ENCODE data around the gene PLAU. TPM values are rescaled to one million over a fixed set of nuclear protein-coding genes. Genes with fewer than 3 reads are reported as not detected.
"Not testable (repeated sequence)": the region's sequence is repeated elsewhere in the genome, so short reads cannot be mapped to it uniquely, and the experiment has no call there.

PLAU gene
- total RNA-seq, 1 experiment from 2014 or later = 8.3 TPM

DNA sequence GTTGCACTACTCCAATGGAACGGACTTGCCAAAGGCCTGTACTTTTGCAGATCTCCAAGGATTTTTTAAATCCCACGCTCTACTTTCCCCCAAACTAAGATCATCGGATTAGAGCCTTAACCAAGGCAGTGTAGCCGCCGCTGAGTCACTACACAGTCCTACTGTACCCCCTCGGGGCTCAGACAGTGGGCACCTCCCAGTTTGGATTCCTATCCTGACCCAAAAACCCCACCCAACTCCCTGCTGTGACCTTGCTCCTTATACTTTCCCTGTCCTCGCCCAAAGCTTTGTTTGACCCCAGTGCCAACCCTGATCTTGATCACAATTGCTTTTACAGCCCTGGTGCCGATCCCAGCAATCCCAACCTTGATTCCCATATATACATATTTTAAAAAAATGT, 17.5 kb upstream of the PLAU start:
- Histone ChIP-seq H3K4me3 (ENCODE audit: low read depth, low read length, poor library complexity, severe bottlenecking) (no peak overlapping the region), H3K4me1 (ENCODE audit: insufficient read depth, low read length, poor library complexity, severe bottlenecking) (peaks cover 15% of the 10 kb centered on the region), H3K9me3 (ENCODE audit: low read depth, low read length, poor library complexity, severe bottlenecking) (no peaks in the 10 kb centered on the region), H3K36me3 (ENCODE audit: insufficient read depth, low read length, poor library complexity, severe bottlenecking) (no peaks in the 10 kb centered on the region), H3K27me3 (replicated peaks; ENCODE audit: insufficient read depth, low read depth, low read length, poor library complexity) (no peaks in the 10 kb centered on the region), H3K27ac (ENCODE audit: low read depth, low read length, poor library complexity, severe bottlenecking) (no peak overlapping the region)
- no TSS peak for BruUV-seq (replicated peaks)
- ChIA-PET CTCF (interaction anchor here (0.5 to 1.1 kb wide), 2 partner anchors 13 to 346 kb away, joined by 3 read pairs; no protein-coding TSS in a partner anchor), POLR2A (ENCODE audit: low non-redundant PET) (no interaction called here)
- DNase-seq (ENCODE audit: low spot score) = no peak
- intact Hi-C loops (cut with micrococcal nuclease; ENCODE audit: unreplicated experiment) = no loop called here
- TF ChIP-seq, protein P1, sequence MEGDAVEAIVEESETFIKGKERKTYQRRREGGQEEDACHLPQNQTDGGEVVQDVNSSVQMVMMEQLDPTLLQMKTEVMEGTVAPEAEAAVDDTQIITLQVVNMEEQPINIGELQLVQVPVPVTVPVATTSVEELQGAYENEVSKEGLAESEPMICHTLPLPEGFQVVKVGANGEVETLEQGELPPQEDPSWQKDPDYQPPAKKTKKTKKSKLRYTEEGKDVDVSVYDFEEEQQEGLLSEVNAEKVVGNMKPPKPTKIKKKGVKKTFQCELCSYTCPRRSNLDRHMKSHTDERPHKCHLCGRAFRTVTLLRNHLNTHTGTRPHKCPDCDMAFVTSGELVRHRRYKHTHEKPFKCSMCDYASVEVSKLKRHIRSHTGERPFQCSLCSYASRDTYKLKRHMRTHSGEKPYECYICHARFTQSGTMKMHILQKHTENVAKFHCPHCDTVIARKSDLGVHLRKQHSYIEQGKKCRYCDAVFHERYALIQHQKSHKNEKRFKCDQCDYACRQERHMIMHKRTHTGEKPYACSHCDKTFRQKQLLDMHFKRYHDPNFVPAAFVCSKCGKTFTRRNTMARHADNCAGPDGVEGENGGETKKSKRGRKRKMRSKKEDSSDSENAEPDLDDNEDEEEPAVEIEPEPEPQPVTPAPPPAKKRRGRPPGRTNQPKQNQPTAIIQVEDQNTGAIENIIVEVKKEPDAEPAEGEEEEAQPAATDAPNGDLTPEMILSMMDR (conservative IDR thresholded peaks at IDR 0.05; ENCODE audit: low read depth, low read length) = no peak
- TF ChIP-seq EZH2 (IDR thresholded peaks at IDR 0.05; ENCODE audit: borderline replicate concordance, low read depth, low read length, poor library complexity, severe bottlenecking) = no peak

DNA sequence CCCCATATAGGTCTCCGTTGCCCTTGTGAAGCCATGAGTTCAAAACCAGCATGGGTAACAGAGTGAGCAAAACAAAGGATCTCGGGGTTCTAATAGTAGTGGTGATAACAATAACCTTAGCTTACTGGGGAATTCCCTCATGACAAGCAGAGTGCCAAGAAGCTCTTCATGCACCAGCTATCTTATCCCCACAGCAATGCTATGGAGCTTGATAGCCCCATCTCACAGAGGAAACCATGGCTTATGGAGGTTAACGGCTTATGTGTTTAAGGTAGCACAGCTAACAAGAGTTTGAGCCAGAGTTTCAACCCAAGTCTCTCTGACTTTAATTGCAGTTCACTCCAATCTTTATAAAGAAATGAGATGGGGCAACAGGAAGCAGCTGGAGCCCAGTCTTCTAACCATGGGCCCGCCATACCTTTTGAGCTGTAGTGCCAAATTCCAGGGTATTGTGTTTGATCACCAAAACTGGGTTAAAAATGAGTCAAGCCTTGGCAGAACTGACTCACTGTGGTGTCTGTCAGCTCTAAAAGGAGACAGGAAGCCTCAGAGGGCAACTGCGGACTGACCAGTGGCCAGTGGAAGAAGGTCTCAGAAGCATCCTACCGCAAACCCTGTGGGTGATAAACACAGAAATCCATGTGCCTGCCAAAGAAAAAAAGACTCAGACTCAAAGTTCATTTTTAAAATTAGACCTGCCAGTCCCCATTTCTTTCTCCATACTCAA, 16.5 kb upstream of the PLAU start:
- BruUV-seq (replicated peaks) = no TSS peak
- Histone ChIP-seq H3K4me1 (ENCODE audit: insufficient read depth, low read length, poor library complexity, severe bottlenecking) (peaks cover 6% of the 10 kb centered on the region), H3K4me3 (ENCODE audit: low read depth, low read length, poor library complexity, severe bottlenecking) (no peak overlapping the region), H3K36me3 (ENCODE audit: insufficient read depth, low read length, poor library complexity, severe bottlenecking) (no peaks in the 10 kb centered on the region), H3K27ac (ENCODE audit: low read depth, low read length, poor library complexity, severe bottlenecking) (no peak overlapping the region), H3K27me3 (replicated peaks; ENCODE audit: insufficient read depth, low read depth, low read length, poor library complexity) (no peaks in the 10 kb centered on the region), H3K9me3 (ENCODE audit: low read depth, low read length, poor library complexity, severe bottlenecking) (no peaks in the 10 kb centered on the region)
- intact Hi-C loops (cut with micrococcal nuclease; ENCODE audit: unreplicated experiment) = no loop called here
- ChIA-PET POLR2A (ENCODE audit: low non-redundant PET) (no interaction called here), CTCF (interaction anchor here (1.1 kb wide), 1 partner anchor 14 kb away, joined by 3 read pairs; no protein-coding TSS in a partner anchor)
- TF ChIP-seq, protein P1 (conservative IDR thresholded peaks at IDR 0.05; ENCODE audit: low read depth, low read length) = no peak
- no peak for TF ChIP-seq EZH2 (IDR thresholded peaks at IDR 0.05; ENCODE audit: borderline replicate concordance, low read depth, low read length, poor library complexity, severe bottlenecking)
- no peak for DNase-seq (ENCODE audit: low spot score)

DNA sequence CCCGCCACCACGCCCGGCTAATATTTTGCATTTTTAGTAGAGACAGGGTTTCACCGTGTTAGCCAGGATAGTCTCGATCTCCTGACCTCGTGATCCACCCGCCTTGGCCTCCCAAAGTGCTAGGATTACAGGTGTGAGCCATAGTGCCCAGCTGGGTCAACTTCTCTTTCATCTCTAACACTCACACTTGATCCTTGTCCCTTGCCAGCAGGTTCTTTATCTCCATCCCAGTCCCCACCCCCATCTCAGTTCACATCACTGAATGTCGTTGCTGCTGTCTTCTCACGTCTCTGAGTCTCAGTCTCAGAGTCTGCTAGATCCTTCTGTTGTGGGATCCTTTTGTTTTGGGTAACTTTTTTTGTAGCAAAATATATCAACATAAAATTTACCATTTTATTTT, 15.6 kb upstream of the PLAU start:
- H3K36me3 ChIP-seq (ENCODE audit: insufficient read depth, low read length, poor library complexity, severe bottlenecking); DNase-seq (ENCODE audit: low spot score); H3K27ac ChIP-seq (ENCODE audit: low read depth, low read length, poor library complexity, severe bottlenecking); BruUV-seq (replicated peaks); CTCF ChIA-PET; H3K4me1 ChIP-seq (ENCODE audit: insufficient read depth, low read length, poor library complexity, severe bottlenecking); H3K9me3 ChIP-seq (ENCODE audit: low read depth, low read length, poor library complexity, severe bottlenecking); H3K4me3 ChIP-seq (ENCODE audit: low read depth, low read length, poor library complexity, severe bottlenecking); POLR2A ChIA-PET (ENCODE audit: low non-redundant PET); H3K27me3 ChIP-seq (replicated peaks; ENCODE audit: insufficient read depth, low read depth, low read length, poor library complexity); intact Hi-C loops (cut with micrococcal nuclease; ENCODE audit: unreplicated experiment): not testable (repeated sequence)

GRCh38 chr10:73897693-73898092, 13.2 kb upstream of the PLAU start:
- POLR2A ChIA-PET (ENCODE audit: low non-redundant PET) = no interaction called here
- CTCF ChIA-PET = no interaction called here
- no peaks in the 10 kb centered on the region for H3K36me3 ChIP-seq (ENCODE audit: insufficient read depth, low read length, poor library complexity, severe bottlenecking)
- TF ChIP-seq EZH2 (IDR thresholded peaks at IDR 0.05; ENCODE audit: borderline replicate concordance, low read depth, low read length, poor library complexity, severe bottlenecking) = no peak
- TF ChIP-seq, protein P1 (conservative IDR thresholded peaks at IDR 0.05; ENCODE audit: low read depth, low read length) = no peak
- no peak for DNase-seq (ENCODE audit: low spot score)
- no peaks in the 10 kb centered on the region for H3K27me3 ChIP-seq (replicated peaks; ENCODE audit: insufficient read depth, low read depth, low read length, poor library complexity)
- intact Hi-C loops (cut with micrococcal nuclease; ENCODE audit: unreplicated experiment) = no loop called here
- H3K27ac ChIP-seq (ENCODE audit: low read depth, low read length, poor library complexity, severe bottlenecking) = no peak overlapping the region
- no peaks in the 10 kb centered on the region for H3K9me3 ChIP-seq (ENCODE audit: low read depth, low read length, poor library complexity, severe bottlenecking)
- no TSS peak for BruUV-seq (replicated peaks)
- no peak overlapping the region for H3K4me3 ChIP-seq (ENCODE audit: low read depth, low read length, poor library complexity, severe bottlenecking)
- no peaks in the 10 kb centered on the region for H3K4me1 ChIP-seq (ENCODE audit: insufficient read depth, low read length, poor library complexity, severe bottlenecking)

All from A673 (cell line).